CD4-positive, alpha-beta T cell treated with Interferon alpha-2 for 1 hour (primary cell): ENCODE measurements around the gene C1orf146.
"Not testable (repeated sequence)": the region's sequence is repeated elsewhere in the genome, so short reads cannot be mapped to it uniquely, and the experiment has no call there.

Source experiments
- DNase-seq, 2 donors: peaks; one replicate each; pipeline ENCODE4 v3.0.0-alpha.2; 2020 to 2022

Gene C1orf146

GRCh38 chr1:92217721-92218120 lies at the start of gene C1orf146:
C1orf146 (plus strand) TSS chr1:92217915; CDS start chr1:92231421, 13,506 bp downstream.
- DNase-seq = no peak

GRCh38 chr1:92168657-92169056 lies 49.1 kb upstream of the C1orf146 start:
- DNase-seq = no peak

- DNase-seq = no peak
Measured at GRCh38 chr1:92169214-92170005, 48.3 kb upstream of the C1orf146 start.

GRCh38 chr1:92184632-92185031 lies 33.1 kb upstream of the C1orf146 start:
- no peak for DNase-seq

GRCh38 chr1:92186081-92186480 lies 31.6 kb upstream of the C1orf146 start:
- DNase-seq = no peak

GRCh38 chr1:92188436-92189255 lies 29.1 kb upstream of the C1orf146 start:
- no peak for DNase-seq

- DNase-seq = no peak
Measured at GRCh38 chr1:92191726-92192125, 26.0 kb upstream of the C1orf146 start.

GRCh38 chr1:92192246-92192645 lies 25.5 kb upstream of the C1orf146 start:
- no peak for DNase-seq

- DNase-seq = no peak
Measured at GRCh38 chr1:92194511-92194910, 23.2 kb upstream of the C1orf146 start.

GRCh38 chr1:92201973-92202372 lies 15.7 kb upstream of the C1orf146 start:
- no peak for DNase-seq

GRCh38 chr1:92203105-92203504 lies 14.6 kb upstream of the C1orf146 start:
- no peak for DNase-seq

GRCh38 chr1:92210701-92211100 lies 7.0 kb upstream of the C1orf146 start:
- no peak for DNase-seq

GRCh38 chr1:92211166-92211565 lies 6.5 kb upstream of the C1orf146 start:
- no peak for DNase-seq

- DNase-seq = no peak
Measured at GRCh38 chr1:92218559-92218958, 844 bp downstream of the C1orf146 start.

- DNase-seq = no peak
Measured at GRCh38 chr1:92219028-92219427, 1.3 kb downstream of the C1orf146 start.

GRCh38 chr1:92228401-92228800 lies 10.7 kb downstream of the C1orf146 start:
- DNase-seq = no peak

GRCh38 chr1:92230736-92231135 lies 13.0 kb downstream of the C1orf146 start:
- DNase-seq = no peak

- DNase-seq = no peak
Measured at GRCh38 chr1:92240034-92240433, 22.3 kb downstream of the C1orf146 start.

- no peak for DNase-seq
Measured at GRCh38 chr1:92244376-92244775, 26.7 kb downstream of the C1orf146 start.

GRCh38 chr1:92254714-92255113 lies 37.0 kb downstream of the C1orf146 start:
- not testable (repeated sequence) for DNase-seq

GRCh38 chr1:92259350-92259749 lies 41.6 kb downstream of the C1orf146 start:
- DNase-seq = no peak

GRCh38 chr1:92262516-92262915 lies 44.8 kb downstream of the C1orf146 start:
- DNase-seq = no peak

GRCh38 chr1:92273039-92273438 lies 55.3 kb downstream of the C1orf146 start:
- no peak for DNase-seq

GRCh38 chr1:92274939-92275338 lies 57.2 kb downstream of the C1orf146 start:
- DNase-seq = no peak
